Naive thymus-derived CD4-positive, alpha-beta T cell (primary cell): ENCODE measurements around the gene ZNF683. TPM values are rescaled to one million over a fixed set of nuclear protein-coding genes. Genes with fewer than 3 reads are reported as not detected.

Experiments
- ATAC-seq: fragments of 150-1000 bp; cut with Tn5 transposase; 2 replicates; pipeline ENCODE4 v1.10.0; 2021; ENCODE audit warnings: mild to moderate bottlenecking, moderate library complexity
- CTCF ChIA-PET: fragments of 350-600 bp; sonication (Branson Sonifier 250); formaldehyde crosslinking; loops from one replicate; lab custom pipeline; 2021; ENCODE audit warnings: antibody characterized with exemption; lab: Charles Lee
- POLR2A ChIA-PET: fragments of 350-600 bp; sonication (Branson Sonifier 250); formaldehyde crosslinking; loops from one replicate; lab custom pipeline; 2021; ENCODE audit warnings: antibody characterized with exemption, inconsistent platforms; lab: Charles Lee
- DNase-seq, 9 donors: peaks; one replicate each; pipeline versions ENCODE4 v3.0.0 to v3.0.0-alpha.2; 2020 to 2022; ENCODE audit warnings: mixed read lengths in 1 of 9
- H3K27ac ChIP-seq: one replicate; pipeline ENCODE4 v1.7.0; 2013; ENCODE audit warnings: mild to moderate bottlenecking, low read depth, low read length, moderate library complexity
- H3K27me3 ChIP-seq, 2 donors: one replicate each; pipeline ENCODE4 v1.7.0; 2013; ENCODE audit warnings: low read length in 2 of 2, mild to moderate bottlenecking in 2 of 2, moderate library complexity in 2 of 2; ENCODE audit not compliant: control insufficient read depth in 2 of 2, insufficient read depth in 2 of 2
- H3K36me3 ChIP-seq, 3 experiments: 1 replicate in 2 of 3; 2 replicates in 1 of 3; pipeline ENCODE4 v1.7.0; 2013; ENCODE audit warnings: low read length in 3 of 3, mild to moderate bottlenecking in 3 of 3, moderate library complexity in 1 of 3; ENCODE audit not compliant: insufficient read depth in 3 of 3, control insufficient read depth in 2 of 3
- H3K4me1 ChIP-seq, 2 donors: one replicate each; pipeline ENCODE4 v1.7.0; 2013; ENCODE audit warnings: low read length in 2 of 2, mild to moderate bottlenecking in 2 of 2, moderate library complexity in 1 of 2; ENCODE audit not compliant: control insufficient read depth in 2 of 2, insufficient read depth in 2 of 2
- H3K4me3 ChIP-seq: 2 replicates; pipeline ENCODE4 v1.7.0; 2013; ENCODE audit warnings: mild to moderate bottlenecking, low read length
- H3K9me3 ChIP-seq, 3 experiments: 1 replicate in 2 of 3; 2 replicates in 1 of 3; pipeline ENCODE4 v1.7.0; 2013; ENCODE audit warnings: low read length in 3 of 3; ENCODE audit not compliant: control insufficient read depth in 2 of 3
- H3K27ac Mint-ChIP-seq, 9 donors: one replicate each; pipeline ENCODE4 v1.8.0; 2020 to 2022; ENCODE audit warnings: mixed read lengths in 9 of 9, mild to moderate bottlenecking in 8 of 9, moderate library complexity in 5 of 9, inconsistent platforms in 2 of 9
- H3K27me3 Mint-ChIP-seq, 5 donors: one replicate each; pipeline ENCODE4 v1.8.0; 2021 to 2022; ENCODE audit warnings: mixed read lengths in 5 of 5, mild to moderate bottlenecking in 1 of 5
- H3K36me3 Mint-ChIP-seq, 5 donors: one replicate each; pipeline ENCODE4 v1.8.0; 2020 to 2022; ENCODE audit warnings: mixed read lengths in 5 of 5, mild to moderate bottlenecking in 3 of 5, inconsistent platforms in 1 of 5
- H3K4me1 Mint-ChIP-seq, 7 donors: one replicate each; pipeline ENCODE4 v1.8.0; 2020 to 2022; ENCODE audit warnings: mixed read lengths in 7 of 7, mild to moderate bottlenecking in 3 of 7, inconsistent platforms in 1 of 7
- H3K4me3 Mint-ChIP-seq, 10 donors: one replicate each; pipeline ENCODE4 v1.8.0; 2020 to 2022; ENCODE audit warnings: mild to moderate bottlenecking in 10 of 10, mixed read lengths in 10 of 10, moderate library complexity in 6 of 10, inconsistent platforms in 2 of 10
- H3K9me3 Mint-ChIP-seq, 11 donors: one replicate each; pipeline ENCODE4 v1.8.0; 2020 to 2022; ENCODE audit warnings: mixed read lengths in 11 of 11, mild to moderate bottlenecking in 4 of 11, inconsistent platforms in 1 of 11, moderate library complexity in 1 of 11
- intact Hi-C, 2 donors: fragments of 100-400 bp; cut with micrococcal nuclease; formaldehyde crosslinking; loops; one replicate each; pipeline ENCODE4 v1.15.1; 2023
- polyA plus RNA-seq, 2 donors: library from polyadenylated mRNA; unstranded; fragments of 300-500 nt; fragmentation: Illumina TruSeq; gene quantifications; one replicate each; pipeline ENCODE4 v1.2.3, GENCODE V29; 2021
- total RNA-seq, 6 experiments: library from RNA in 5 of 6; stranded (reverse) in 5 of 6; gene quantifications; 1 replicate in 5 of 6; 2 replicates in 1 of 6; pipeline ENCODE4 v1.2.3 and lab custom pipeline; 2021 to 2026

The ZNF683 gene
- total and polyA plus RNA-seq, 7 experiments from 2014 or later = 0.22 to 6.3 (median 0.51) TPM; not detected in 4

- ChIA-PET POLR2A (interaction anchor here (0.8 to 4.6 kb wide), 6 partner anchors 12 to 76 kb away, joined by 3 to 34 read pairs (median 6); partner anchors contain the start of genes CD52 and ZNF683), CTCF (interaction anchor here (0.6 to 4.4 kb wide), 6 partner anchors 39 to 86 kb away, joined by 3 to 26 read pairs (median 4); no protein-coding TSS in a partner anchor)
- H3K36me3 Mint-ChIP-seq = no peaks in the 10 kb centered on the region
- H3K9me3 ChIP-seq = no peaks in the 10 kb centered on the region
- peak overlapping the region; percentile 45 for H3K4me3 ChIP-seq
- ATAC-seq (no peak), DNase-seq (no peak)
- H3K9me3 Mint-ChIP-seq = no peaks in the 10 kb centered on the region
- H3K4me3 Mint-ChIP-seq = peak overlapping the region; percentile 51 to 82 (median 76)
- no peaks in the 10 kb centered on the region for H3K36me3 ChIP-seq
- peaks cover 7 to 33% (median 18%) of the 10 kb centered on the region in 5 donors for H3K27me3 Mint-ChIP-seq
- intact Hi-C loops = loop anchor here (2.0 to 5.0 kb wide), 3 partner anchors 42 to 324 kb away; partner anchors contain the start of gene HMGN2 (in 1 of the 2)
- peaks cover 33 to 58% (median 47%) of the 10 kb centered on the region in 7 donors for H3K4me1 Mint-ChIP-seq
- no peak overlapping the region for H3K27ac ChIP-seq
- H3K4me1 ChIP-seq = peaks cover 36 to 40% of the 10 kb centered on the region in 2 donors
- no peaks in the 10 kb centered on the region for H3K27me3 ChIP-seq
- H3K27ac Mint-ChIP-seq = peak overlapping the region in 4 of 9 donors; percentile 55 to 83 (median 63)
Measured at GRCh38 chr1:26360807-26361604, 11.5 kb downstream of the ZNF683 start.

GRCh38 chr1:26359981-26360806 lies 12.4 kb downstream of the ZNF683 start:
- Mint-ChIP-seq H3K4me1 (peaks cover 33 to 62% (median 47%) of the 10 kb centered on the region in 7 donors), H3K36me3 (no peaks in the 10 kb centered on the region), H3K27me3 (peaks cover 7 to 33% (median 18%) of the 10 kb centered on the region in 5 donors), H3K27ac (peak overlapping the region in 4 of 9 donors; percentile 44 to 83 (median 58)), H3K4me3 (peak overlapping the region; percentile 51 to 82 (median 76)), H3K9me3 (no peaks in the 10 kb centered on the region)
- H3K4me1 ChIP-seq = peaks cover 36 to 40% of the 10 kb centered on the region in 2 donors
- peak; percentile 29 for ATAC-seq
- no peak overlapping the region for H3K27ac ChIP-seq
- CTCF ChIA-PET = interaction anchor here (0.7 to 1.1 kb wide), 3 partner anchors 37 to 75 kb away, joined by 3 read pairs; no protein-coding TSS in a partner anchor
- no peaks in the 10 kb centered on the region for H3K36me3 ChIP-seq
- no peaks in the 10 kb centered on the region for H3K9me3 ChIP-seq
- no peaks in the 10 kb centered on the region for H3K27me3 ChIP-seq
- peak overlapping the region; percentile 45 for H3K4me3 ChIP-seq
- POLR2A ChIA-PET = interaction anchor here (0.9 to 1.1 kb wide), 3 partner anchors 26 to 43 kb away, joined by 3 to 6 read pairs (median 5); partner anchors contain the start of gene CD52
- peak in 5 of 9 donors; percentile 17 to 55 (median 32) for DNase-seq
- intact Hi-C loops = loop anchor here (2.0 to 5.0 kb wide), 5 partner anchors 23 to 323 kb away; partner anchors contain the start of gene HMGN2 (in 1 of the 2)

DNA sequence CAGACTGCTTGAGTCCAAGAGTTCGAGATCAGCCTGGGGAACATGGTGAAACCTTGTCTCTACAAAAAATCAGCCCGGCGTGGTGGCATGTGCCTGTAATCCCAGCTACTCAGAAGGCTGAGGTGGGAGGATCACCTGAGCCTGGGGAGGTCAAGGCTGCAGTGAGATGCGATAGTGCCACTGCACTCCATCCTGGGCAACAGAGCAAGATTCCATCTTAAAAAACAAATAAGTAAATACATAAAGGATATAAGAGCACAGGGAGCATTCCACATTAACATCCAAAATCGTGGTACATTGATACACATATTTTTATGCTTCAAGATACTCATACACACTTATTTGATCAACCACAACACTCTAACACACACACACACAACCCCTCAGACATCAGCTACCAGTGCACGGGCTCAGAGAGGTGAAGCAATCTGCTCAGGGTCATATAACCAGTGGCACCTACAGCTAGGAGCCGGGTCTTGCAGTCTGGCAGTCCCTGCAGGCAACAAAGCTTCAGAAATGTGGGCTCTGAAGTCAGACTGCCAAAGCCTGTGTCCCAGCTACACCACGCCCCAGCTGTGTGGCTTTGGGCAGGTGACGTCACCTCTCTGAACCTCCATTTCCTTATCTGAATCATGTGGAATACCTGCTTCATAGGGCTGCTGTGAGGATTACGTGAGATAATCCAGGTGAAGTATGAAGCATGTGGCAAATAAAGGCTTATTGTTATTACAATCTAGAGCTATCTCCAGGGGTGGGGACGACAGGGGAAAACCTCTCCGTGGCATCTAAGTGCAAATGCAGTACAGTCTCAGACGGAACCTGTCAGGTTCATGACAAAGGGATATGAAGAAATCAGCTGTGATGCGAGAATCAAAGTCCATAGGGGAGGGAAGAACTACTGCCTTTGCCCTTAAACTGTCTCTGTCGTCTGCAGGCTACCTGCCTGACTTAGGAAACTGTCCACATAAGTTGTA lies 13.9 kb downstream of the ZNF683 start:
- ChIA-PET POLR2A (interaction anchor here (0.5 to 1.7 kb wide), 11 partner anchors 11 to 74 kb away, joined by 3 to 9 read pairs (median 4); partner anchors contain the start of genes CD52 and DHDDS), CTCF (interaction anchor here (0.6 to 1.8 kb wide), 13 partner anchors 11 to 444 kb away, joined by 3 to 10 read pairs (median 3); no protein-coding TSS in a partner anchor)
- DNase-seq = peak in 8 of 9 donors; percentile 58 to 88 (median 70)
- ATAC-seq = peak; percentile 84
- Mint-ChIP-seq H3K9me3 (no peaks in the 10 kb centered on the region), H3K36me3 (no peaks in the 10 kb centered on the region), H3K4me1 (peaks cover 25 to 47% (median 40%) of the 10 kb centered on the region in 7 donors), H3K27me3 (peaks cover 7 to 29% (median 18%) of the 10 kb centered on the region in 5 donors), H3K4me3 (peak overlapping the region; percentile 43 to 83 (median 63)), H3K27ac (peak overlapping the region in 8 of 9 donors; percentile 28 to 78 (median 46))
- Histone ChIP-seq H3K4me1 (peaks cover 29 to 32% of the 10 kb centered on the region in 2 donors), H3K9me3 (no peaks in the 10 kb centered on the region), H3K4me3 (peak overlapping the region; percentile 10), H3K27ac (no peak overlapping the region), H3K27me3 (no peaks in the 10 kb centered on the region), H3K36me3 (no peaks in the 10 kb centered on the region)
- intact Hi-C loops = loop anchor here (2.0 kb wide), 2 partner anchors 22 to 74 kb away; no protein-coding TSS in a partner anchor

GRCh38 chr1:26357121-26357602 lies 15.4 kb downstream of the ZNF683 start:
- H3K27ac ChIP-seq = no peak overlapping the region
- intact Hi-C loops = no loop called here
- H3K4me3 ChIP-seq = no peak overlapping the region
- ATAC-seq = no peak
- H3K27me3 ChIP-seq = no peaks in the 10 kb centered on the region
- H3K9me3 ChIP-seq = no peaks in the 10 kb centered on the region
- no peaks in the 10 kb centered on the region for H3K36me3 ChIP-seq
- Mint-ChIP-seq H3K27me3 (peaks cover 7 to 25% (median 16%) of the 10 kb centered on the region in 5 donors), H3K36me3 (no peaks in the 10 kb centered on the region), H3K27ac (no peak overlapping the region), H3K4me3 (no peak overlapping the region), H3K9me3 (no peaks in the 10 kb centered on the region), H3K4me1 (peaks cover 19 to 37% (median 30%) of the 10 kb centered on the region in 7 donors)
- DNase-seq = no peak
- CTCF ChIA-PET = interaction anchor here (1.8 kb wide), 1 partner anchor 14 kb away, joined by 4 read pairs; no protein-coding TSS in a partner anchor
- POLR2A ChIA-PET = no interaction called here
- H3K4me1 ChIP-seq = peaks cover 22 to 24% of the 10 kb centered on the region in 2 donors

DNA sequence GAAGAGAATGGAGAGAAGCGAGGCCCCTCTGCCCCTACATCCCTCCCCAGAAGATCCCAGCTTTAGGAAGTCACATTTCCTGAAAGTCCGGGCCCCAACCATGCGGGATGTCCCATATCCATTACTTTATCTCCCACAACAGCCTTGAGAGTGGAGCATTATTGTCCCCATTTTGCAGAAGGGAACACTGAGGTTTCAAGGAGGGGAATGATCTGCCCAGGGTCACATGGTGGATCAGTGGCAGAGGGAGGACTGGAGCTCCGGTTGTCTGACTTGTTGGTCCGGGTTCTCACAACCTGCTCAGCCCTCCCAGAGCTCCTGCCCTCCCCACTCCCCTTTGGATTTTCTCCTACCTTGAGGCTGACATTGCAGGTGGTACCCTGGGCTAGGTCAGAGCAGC lies 16.4 kb downstream of the ZNF683 start:
- Mint-ChIP-seq H3K27ac (peak overlapping the region in 3 of 9 donors; percentile 57 to 82 (median 66)), H3K36me3 (no peaks in the 10 kb centered on the region), H3K9me3 (no peaks in the 10 kb centered on the region), H3K4me3 (no peak overlapping the region), H3K27me3 (peaks cover 6 to 20% (median 12%) of the 10 kb centered on the region in 5 donors), H3K4me1 (peaks cover 17 to 37% (median 26%) of the 10 kb centered on the region in 7 donors)
- DNase-seq (no peak), ATAC-seq (no peak)
- CTCF ChIA-PET = no interaction called here
- POLR2A ChIA-PET = no interaction called here
- Histone ChIP-seq H3K27ac (no peak overlapping the region), H3K4me1 (peaks cover 22 to 24% of the 10 kb centered on the region in 2 donors), H3K27me3 (no peaks in the 10 kb centered on the region), H3K36me3 (no peaks in the 10 kb centered on the region), H3K4me3 (no peak overlapping the region), H3K9me3 (no peaks in the 10 kb centered on the region)
- intact Hi-C loops = no loop called here
